Neutrophil (primary cell): ENCODE data around the gene SGO2.

Experiments used
- H3K27ac ChIP-seq: fragments of 200-600 bp; sonication (generic); 2 replicates; pipeline ENCODE4 v1.5.1; 2016; ENCODE audit warnings: mild to moderate bottlenecking, moderate library complexity
- H3K27me3 ChIP-seq: fragments of 200-600 bp; sonication (generic); 2 replicates; pipeline ENCODE4 v1.6.0; 2016; ENCODE audit warnings: mild to moderate bottlenecking
- H3K36me3 ChIP-seq: fragments of 200-600 bp; sonication (generic); 2 replicates; pipeline ENCODE4 v1.5.1; 2017
- H3K4me1 ChIP-seq, 2 experiments: fragments of 200-600 bp in 1 of 2; sonication (generic) in 1 of 2; 1 replicate in 1 of 2; 2 replicates in 1 of 2; pipeline versions ENCODE4 v1.5.1 to v1.6.1; 2013 to 2016; ENCODE audit warnings: low read depth in 1 of 2, low read length in 1 of 2, mild to moderate bottlenecking in 1 of 2, moderate library complexity in 1 of 2; ENCODE audit not compliant: control insufficient read depth in 1 of 2, insufficient read depth in 1 of 2
- H3K4me3 ChIP-seq, 2 experiments: fragments of 200-600 bp in 1 of 2; sonication (generic) in 1 of 2; 1 replicate in 1 of 2; 2 replicates in 1 of 2; pipeline ENCODE4 v1.5.1; 2013 to 2016; ENCODE audit warnings: low read depth in 1 of 2, low read length in 1 of 2, mild to moderate bottlenecking in 1 of 2, moderate library complexity in 1 of 2
- H3K9me3 ChIP-seq: fragments of 200-600 bp; sonication (generic); 2 replicates; pipeline ENCODE4 v1.5.1; 2016
- CTCF ChIP-seq: fragments of 200-600 bp; sonication (generic); IDR thresholded peaks from 2 replicates; pipeline ENCODE4 v1.5.1; 2016; ENCODE audit warnings: antibody characterized with exemption

The SGO2 gene

GRCh38 chr2:200506679-200507078, 19.3 kb upstream of the SGO2 start:
- no peak overlapping the region for H3K4me3 ChIP-seq
- peaks cover 14 to 18% of the 10 kb centered on the region in 2 experiments for H3K4me1 ChIP-seq
- H3K9me3 ChIP-seq, result no peaks in the 10 kb centered on the region
- no peaks in the 10 kb centered on the region for H3K27me3 ChIP-seq
- TF ChIP-seq CTCF, result no peak
- peaks cover 35% of the 10 kb centered on the region for H3K36me3 ChIP-seq
- H3K27ac ChIP-seq, result no peak overlapping the region

- Histone ChIP-seq H3K9me3 (no peaks in the 10 kb centered on the region), H3K4me3 (no peak overlapping the region), H3K27me3 (peaks cover 3% of the 10 kb centered on the region), H3K4me1 (peaks cover 14 to 18% of the 10 kb centered on the region in 2 experiments), H3K27ac (no peak overlapping the region), H3K36me3 (peaks cover 35% of the 10 kb centered on the region)
- TF ChIP-seq CTCF, result no peak
Measured at GRCh38 chr2:200507179-200507578, 18.8 kb upstream of the SGO2 start.

- Histone ChIP-seq H3K27ac (peak overlapping the region; percentile 86), H3K27me3 (peaks cover 18% of the 10 kb centered on the region), H3K36me3 (peaks cover 18% of the 10 kb centered on the region), H3K9me3 (no peaks in the 10 kb centered on the region), H3K4me3 (peak overlapping the region; percentile 68 to 80), H3K4me1 (peaks cover 14 to 18% of the 10 kb centered on the region in 2 experiments)
- TF ChIP-seq CTCF, result no peak
Measured at GRCh38 chr2:200509235-200509611, 16.8 kb upstream of the SGO2 start.

- H3K27ac ChIP-seq, result peak within 1 kb of the TSS; percentile 86
- TF ChIP-seq CTCF, result peak; percentile 97
- peaks cover 14 to 18% of the 10 kb centered on the region in 2 experiments for H3K4me1 ChIP-seq
- peak within 1 kb of the TSS; percentile 68 to 80 for H3K4me3 ChIP-seq
- H3K9me3 ChIP-seq, result no peaks in the 10 kb centered on the region
- H3K27me3 ChIP-seq, result peaks cover 18% of the 10 kb centered on the region
- H3K36me3 ChIP-seq, result peaks cover 12% of the 10 kb centered on the region
Measured at GRCh38 chr2:200509612-200510433, 16.2 kb upstream of the SGO2 start, which contains the start of gene KCTD18. Gene KCTD18, minus strand, starts transcription at chr2:200510068. Its CDS starts 3,052 bp downstream, at chr2:200507016.

GRCh38 chr2:200515155-200515554, 10.9 kb upstream of the SGO2 start:
- H3K27ac ChIP-seq, result no peak overlapping the region
- H3K4me1 ChIP-seq, result peaks cover 4 to 7% of the 10 kb centered on the region in 2 experiments
- no peak overlapping the region for H3K4me3 ChIP-seq
- H3K9me3 ChIP-seq, result no peaks in the 10 kb centered on the region
- peaks cover 18% of the 10 kb centered on the region for H3K27me3 ChIP-seq
- no peaks in the 10 kb centered on the region for H3K36me3 ChIP-seq
- no peak for TF ChIP-seq CTCF
